Measurements from ENCODE around the gene ABCD3. TPM values are rescaled to one million over a fixed set of nuclear protein-coding genes. Genes with fewer than 3 reads are reported as not detected.

ABCD3 gene
- total RNA-seq, 4 donors from 2014 or later = 21.1 to 48.4 (median 28.0) TPM

DNA sequence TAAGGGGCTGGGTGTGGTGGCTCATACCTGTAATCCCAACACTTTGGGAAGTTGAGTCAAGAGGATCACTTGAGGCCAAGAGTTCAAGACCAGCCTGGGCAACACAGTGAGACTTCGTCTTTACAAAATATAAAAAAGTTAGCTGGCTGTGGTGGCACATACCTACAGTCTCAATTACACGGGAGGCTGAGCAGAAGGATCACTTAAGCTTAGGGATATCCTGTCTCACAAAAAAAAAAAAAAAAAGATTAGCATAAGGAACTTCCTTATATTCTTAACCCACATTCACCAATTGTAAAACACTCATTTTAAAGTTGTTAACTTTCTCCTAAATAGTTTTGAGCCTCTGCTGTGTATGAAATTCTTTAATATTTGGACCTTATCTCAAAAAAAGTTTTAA, 53.1 kb downstream of the ABCD3 start:
- TF ChIP-seq, protein P1, sequence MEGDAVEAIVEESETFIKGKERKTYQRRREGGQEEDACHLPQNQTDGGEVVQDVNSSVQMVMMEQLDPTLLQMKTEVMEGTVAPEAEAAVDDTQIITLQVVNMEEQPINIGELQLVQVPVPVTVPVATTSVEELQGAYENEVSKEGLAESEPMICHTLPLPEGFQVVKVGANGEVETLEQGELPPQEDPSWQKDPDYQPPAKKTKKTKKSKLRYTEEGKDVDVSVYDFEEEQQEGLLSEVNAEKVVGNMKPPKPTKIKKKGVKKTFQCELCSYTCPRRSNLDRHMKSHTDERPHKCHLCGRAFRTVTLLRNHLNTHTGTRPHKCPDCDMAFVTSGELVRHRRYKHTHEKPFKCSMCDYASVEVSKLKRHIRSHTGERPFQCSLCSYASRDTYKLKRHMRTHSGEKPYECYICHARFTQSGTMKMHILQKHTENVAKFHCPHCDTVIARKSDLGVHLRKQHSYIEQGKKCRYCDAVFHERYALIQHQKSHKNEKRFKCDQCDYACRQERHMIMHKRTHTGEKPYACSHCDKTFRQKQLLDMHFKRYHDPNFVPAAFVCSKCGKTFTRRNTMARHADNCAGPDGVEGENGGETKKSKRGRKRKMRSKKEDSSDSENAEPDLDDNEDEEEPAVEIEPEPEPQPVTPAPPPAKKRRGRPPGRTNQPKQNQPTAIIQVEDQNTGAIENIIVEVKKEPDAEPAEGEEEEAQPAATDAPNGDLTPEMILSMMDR (IDR thresholded peaks at IDR 0.05; ENCODE audit: low read depth) = no peak

GRCh38 chr1:94475232-94475631, 57.0 kb downstream of the ABCD3 start:
- TF ChIP-seq, protein P1 (IDR thresholded peaks at IDR 0.05; ENCODE audit: low read depth) = no peak

DNA sequence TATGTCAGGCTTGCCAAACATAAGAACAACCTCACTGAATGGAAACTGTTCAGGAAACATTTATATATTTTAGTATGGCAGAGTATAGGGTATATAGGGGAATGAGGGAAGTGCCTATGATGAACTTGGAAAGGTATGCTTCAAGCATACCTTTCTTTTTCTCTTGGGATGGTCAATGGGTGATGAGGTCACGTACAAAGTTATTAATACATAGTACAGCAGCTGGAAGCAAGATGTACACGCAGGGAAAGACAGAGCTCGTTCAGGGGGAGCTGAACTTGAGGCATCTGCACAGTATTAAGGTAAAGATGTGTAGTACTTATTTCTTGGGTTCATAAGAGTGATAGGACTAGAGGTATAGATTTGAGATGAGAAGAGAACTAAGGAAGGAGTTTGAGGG, 61.5 kb downstream of the ABCD3 start:
- TF ChIP-seq, protein P1 (IDR thresholded peaks at IDR 0.05; ENCODE audit: low read depth) = no peak

DNA sequence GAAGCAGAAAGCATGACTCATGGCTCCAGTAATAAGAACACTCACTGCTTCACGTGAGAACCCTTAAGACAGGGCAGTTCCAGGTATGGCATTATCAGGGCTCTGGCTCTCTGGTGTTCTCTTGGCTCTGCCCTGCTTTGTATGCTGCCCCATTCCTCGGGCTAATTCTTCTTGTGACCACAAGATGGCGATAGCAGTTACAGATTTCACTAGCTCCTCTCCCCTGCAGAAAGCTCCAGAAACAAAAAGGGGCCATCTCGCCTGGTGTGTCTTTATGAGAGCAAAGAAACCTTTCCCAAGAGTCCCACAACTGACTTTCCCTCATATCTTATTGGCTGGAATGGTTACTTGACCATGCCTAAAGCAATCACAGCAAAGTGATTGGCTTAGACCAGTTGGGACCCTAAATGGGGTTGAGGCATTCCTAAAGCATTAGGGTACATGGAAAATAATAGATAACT, 63.3 kb downstream of the ABCD3 start:
- TF ChIP-seq, protein P1 (IDR thresholded peaks at IDR 0.05; ENCODE audit: low read depth) = no peak

DNA sequence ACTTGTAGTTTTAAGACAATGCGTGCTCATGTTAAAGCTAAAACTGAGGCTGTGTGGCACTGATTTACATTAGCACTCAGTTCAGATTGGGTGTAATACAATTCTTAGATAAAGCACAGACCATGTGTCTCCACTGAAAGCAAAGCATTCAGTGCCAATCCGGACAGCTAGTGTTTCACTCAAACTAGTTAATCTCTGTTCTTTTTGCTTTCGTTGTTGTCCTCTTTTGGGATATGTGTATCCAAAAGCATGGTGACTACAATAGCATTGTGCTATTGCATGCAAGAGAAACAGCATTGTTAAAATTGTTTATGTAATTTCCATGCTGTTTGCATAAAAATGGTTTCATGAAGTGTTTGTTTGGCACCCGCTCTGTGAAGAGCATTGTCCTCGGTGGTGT, 68.8 kb downstream of the ABCD3 start:
- TF ChIP-seq, protein P1 (IDR thresholded peaks at IDR 0.05; ENCODE audit: low read depth) = no peak

DNA sequence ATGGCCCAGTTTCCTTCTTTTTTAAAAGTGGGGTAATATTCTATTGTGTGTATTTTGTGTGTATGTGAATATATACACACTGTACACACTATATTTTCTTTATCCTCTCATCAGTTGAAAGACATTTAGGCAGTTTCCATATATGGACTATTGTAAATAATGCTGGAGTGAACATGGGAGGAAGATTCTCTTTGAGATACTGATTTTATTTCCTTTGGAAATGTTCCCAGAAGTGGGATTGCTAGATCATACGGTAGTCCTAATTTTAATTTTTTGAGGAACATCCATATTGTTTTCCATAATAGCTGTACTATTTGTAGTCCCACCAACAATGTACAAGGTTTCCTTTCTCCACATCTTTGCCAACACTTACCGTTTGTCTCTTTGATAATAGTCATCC, 72.4 kb downstream of the ABCD3 start:
- TF ChIP-seq, protein P1 (IDR thresholded peaks at IDR 0.05; ENCODE audit: low read depth) = no peak

DNA sequence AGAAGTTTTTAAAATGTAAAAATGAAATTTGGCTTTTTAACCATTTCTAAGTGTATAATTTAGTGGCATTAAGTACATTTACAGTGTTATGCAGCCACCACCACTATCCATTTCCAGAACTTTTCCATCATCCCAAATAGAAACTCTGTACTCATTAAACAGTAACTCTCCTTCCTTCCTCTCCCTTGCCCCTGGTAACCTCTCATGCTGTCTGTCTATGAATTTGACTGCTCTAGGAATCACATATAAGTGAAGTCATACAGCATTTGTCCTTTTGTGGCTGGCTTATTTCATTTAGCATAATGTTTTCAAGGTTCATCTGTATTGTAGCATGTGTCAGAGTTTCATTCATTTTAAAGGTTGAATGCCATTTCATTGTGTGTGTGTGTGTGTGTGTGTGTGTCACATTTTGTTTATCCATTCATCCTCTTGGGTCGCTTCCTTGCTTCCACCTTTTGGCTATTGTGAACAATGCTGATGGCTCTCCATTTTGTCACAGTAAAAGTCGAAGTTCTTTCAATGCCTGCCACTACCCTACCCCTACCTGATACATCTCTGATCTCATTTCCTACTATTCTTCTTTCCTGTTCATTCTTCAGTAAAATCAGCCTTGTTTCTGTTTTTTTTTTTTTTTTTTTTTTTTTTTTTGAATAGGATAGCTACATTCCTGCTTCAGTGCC, 78.0 kb downstream of the ABCD3 start:
- TF ChIP-seq, protein P1 (IDR thresholded peaks at IDR 0.05; ENCODE audit: low read depth) = no peak
